ENCODE data around the gene PLA2G5.

Gene PLA2G5

DNA sequence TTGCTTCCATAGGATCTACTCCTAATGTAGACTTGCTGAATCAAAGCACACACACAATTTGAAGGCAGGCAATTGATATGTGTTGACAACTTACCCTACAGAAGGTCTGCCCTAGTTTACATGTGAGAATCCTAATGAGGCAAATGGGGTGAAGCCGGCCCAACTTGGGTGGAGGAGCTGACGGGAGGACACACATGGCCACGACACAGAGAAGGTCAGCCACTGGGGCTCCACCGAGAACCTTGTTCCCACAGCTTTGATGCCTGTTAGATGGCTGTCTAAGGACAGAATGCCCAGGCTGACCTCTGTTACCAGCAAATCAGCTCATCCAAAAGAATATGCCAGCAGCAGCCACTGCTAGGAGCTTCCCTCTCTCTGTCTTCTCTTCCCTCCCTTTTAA lies 50.8 kb downstream of the PLA2G5 start:
- no peak for DNase-seq
- no peaks in the 10 kb centered on the region for H3K27me3 ChIP-seq (ENCODE audit: insufficient read depth, low read length)
- H2AK5ac ChIP-seq (ENCODE audit: low read length): no peak overlapping the region
- no peak overlapping the region for H3K27ac ChIP-seq (ENCODE audit: low read depth, low read length)
- H3K18ac ChIP-seq (ENCODE audit: low read length): no peak overlapping the region
- no peak overlapping the region for H3K23ac ChIP-seq (ENCODE audit: low read length)
- H2BK5ac ChIP-seq (ENCODE audit: low read depth, low read length, poor library complexity): no peak overlapping the region
- no peak overlapping the region for H2AFZ ChIP-seq (ENCODE audit: insufficient read depth, low read length, poor library complexity)
- no CpG with 5 or more reads among the region's 4 CpGs for WGBS (ENCODE audit: extremely low coverage, insufficient coverage, insufficient read length)
- H4K91ac ChIP-seq (ENCODE audit: low read depth, low read length): no peak overlapping the region
- no peaks in the 10 kb centered on the region for H3K4me1 ChIP-seq (ENCODE audit: control insufficient read depth in 1 of 2, insufficient read depth in 2 of 2, low read length in 2 of 2)
- H3K14ac ChIP-seq (ENCODE audit: low read length): no peak overlapping the region
- H3K9me3 ChIP-seq (ENCODE audit: insufficient read depth, low read depth, low read length): no peaks in the 10 kb centered on the region
- H4K12ac ChIP-seq (ENCODE audit: low read depth, low read length): no peak overlapping the region
- no peaks in the 10 kb centered on the region for H3K79me1 ChIP-seq (ENCODE audit: low read length)
- H3K4ac ChIP-seq (ENCODE audit: low read depth, low read length): no peak overlapping the region
- no peak overlapping the region for H4K8ac ChIP-seq (ENCODE audit: low read depth, low read length)
- no peaks in the 10 kb centered on the region for H3K36me3 ChIP-seq (ENCODE audit: control insufficient read depth in 1 of 2, insufficient read depth in 2 of 2, low read length in 2 of 2)
- no peak overlapping the region for H3K4me3 ChIP-seq (ENCODE audit: low read depth, low read length)
- no peak overlapping the region for H2BK120ac ChIP-seq (ENCODE audit: insufficient read depth, low read length, poor library complexity)
- no peak overlapping the region for H2BK12ac ChIP-seq (ENCODE audit: low read length)
- no peak overlapping the region for H3K4me2 ChIP-seq (ENCODE audit: low read length)
- H3K9ac ChIP-seq (ENCODE audit: low read length): no peak overlapping the region
- H3K79me2 ChIP-seq (ENCODE audit: control insufficient read depth, insufficient read depth, low read length, poor library complexity): no peaks in the 10 kb centered on the region

DNA sequence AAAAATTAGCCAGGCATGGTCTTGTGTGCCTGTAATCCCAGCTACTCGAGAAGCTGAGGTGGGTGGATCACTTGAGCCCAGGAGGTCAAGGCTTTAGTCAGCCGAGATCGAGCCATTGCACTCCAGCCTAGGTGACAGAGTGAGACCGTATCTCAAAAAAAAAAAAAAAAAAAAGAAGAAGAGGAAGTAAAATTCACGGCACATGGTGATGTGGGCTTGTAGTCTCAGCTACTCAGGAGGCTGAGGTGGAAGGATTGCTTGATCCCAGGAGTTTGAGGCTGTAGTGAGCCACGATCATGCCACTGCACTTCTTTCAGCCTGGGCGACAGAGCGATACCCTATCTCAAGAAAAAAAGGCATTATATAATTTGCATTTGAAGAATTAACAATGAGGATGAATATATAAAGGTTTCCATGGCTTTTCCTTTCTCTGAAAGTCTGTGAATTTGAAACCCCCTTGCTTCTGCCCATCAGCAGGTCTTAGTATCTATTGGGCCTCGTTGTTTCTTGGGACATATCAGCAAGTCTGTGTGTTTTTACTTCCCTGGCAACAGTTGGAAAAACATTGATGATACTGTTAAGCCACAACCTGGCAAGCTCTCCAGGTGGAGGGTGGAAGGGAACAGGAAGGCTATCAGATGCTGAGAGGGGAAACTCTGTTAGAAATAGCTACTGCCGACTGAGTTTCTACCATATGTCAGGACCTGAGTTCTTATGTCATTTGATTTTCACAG lies 53.9 kb downstream of the PLA2G5 start:
- H4K91ac ChIP-seq (ENCODE audit: low read depth, low read length): no peak overlapping the region
- no peak overlapping the region for H3K4me3 ChIP-seq (ENCODE audit: low read depth, low read length)
- no peak overlapping the region for H3K18ac ChIP-seq (ENCODE audit: low read length)
- H3K9ac ChIP-seq (ENCODE audit: low read length): no peak overlapping the region
- H3K4me2 ChIP-seq (ENCODE audit: low read length): no peak overlapping the region
- H3K4me1 ChIP-seq (ENCODE audit: control insufficient read depth in 1 of 2, insufficient read depth in 2 of 2, low read length in 2 of 2): no peaks in the 10 kb centered on the region
- H2BK12ac ChIP-seq (ENCODE audit: low read length): no peak overlapping the region
- no peak overlapping the region for H3K23ac ChIP-seq (ENCODE audit: low read length)
- no peak overlapping the region for H3K27ac ChIP-seq (ENCODE audit: low read depth, low read length)
- no peak overlapping the region for H2BK120ac ChIP-seq (ENCODE audit: insufficient read depth, low read length, poor library complexity)
- H2AFZ ChIP-seq (ENCODE audit: insufficient read depth, low read length, poor library complexity): no peak overlapping the region
- no peaks in the 10 kb centered on the region for H3K36me3 ChIP-seq (ENCODE audit: control insufficient read depth in 1 of 2, insufficient read depth in 2 of 2, low read length in 2 of 2)
- H4K8ac ChIP-seq (ENCODE audit: low read depth, low read length): no peak overlapping the region
- no peak overlapping the region for H3K4ac ChIP-seq (ENCODE audit: low read depth, low read length)
- H4K12ac ChIP-seq (ENCODE audit: low read depth, low read length): no peak overlapping the region
- no peaks in the 10 kb centered on the region for H3K79me2 ChIP-seq (ENCODE audit: control insufficient read depth, insufficient read depth, low read length, poor library complexity)
- DNase-seq: peak in 1 of 2 donors; percentile 38
- no peaks in the 10 kb centered on the region for H3K79me1 ChIP-seq (ENCODE audit: low read length)
- H2BK5ac ChIP-seq (ENCODE audit: low read depth, low read length, poor library complexity): no peak overlapping the region
- H2AK5ac ChIP-seq (ENCODE audit: low read length): no peak overlapping the region
- no peak overlapping the region for H3K14ac ChIP-seq (ENCODE audit: low read length)
- no CpG with 5 or more reads among the region's 10 CpGs for WGBS (ENCODE audit: extremely low coverage, insufficient coverage, insufficient read length)
- no peaks in the 10 kb centered on the region for H3K9me3 ChIP-seq (ENCODE audit: insufficient read depth, low read depth, low read length)
- H3K27me3 ChIP-seq (ENCODE audit: insufficient read depth, low read length): no peaks in the 10 kb centered on the region

DNA sequence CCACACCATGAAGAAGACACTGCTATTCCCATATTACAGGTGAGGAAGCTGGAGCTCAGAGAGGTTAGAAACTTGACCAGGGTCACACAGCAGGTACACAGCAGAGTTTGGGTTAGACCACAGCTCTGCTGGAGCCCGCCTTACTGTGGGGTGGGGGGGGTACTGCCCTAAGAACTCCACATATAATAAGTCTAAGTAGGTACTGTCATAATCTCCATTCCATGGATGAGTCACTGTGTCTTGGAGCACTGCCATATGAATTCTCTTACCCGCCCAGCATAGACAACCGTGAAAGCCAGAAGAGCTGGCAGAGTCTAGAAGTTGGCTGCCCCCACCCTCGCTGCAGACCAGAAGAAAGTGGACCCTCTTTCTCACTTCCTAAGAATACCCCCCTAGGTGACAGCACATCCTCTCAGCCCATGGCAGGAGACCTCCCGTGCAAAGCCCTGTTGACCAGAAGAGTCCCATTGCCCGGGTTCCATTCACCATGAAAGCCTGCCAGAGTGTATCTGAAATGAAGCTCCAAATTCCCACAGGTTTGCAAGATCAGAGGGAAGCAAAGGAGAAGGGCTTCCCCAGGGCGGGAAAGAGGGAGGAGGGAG lies 54.6 kb downstream of the PLA2G5 start:
- H3K79me2 ChIP-seq (ENCODE audit: control insufficient read depth, insufficient read depth, low read length, poor library complexity): no peaks in the 10 kb centered on the region
- no peak overlapping the region for H3K14ac ChIP-seq (ENCODE audit: low read length)
- H2BK12ac ChIP-seq (ENCODE audit: low read length): no peak overlapping the region
- no peak overlapping the region for H2AFZ ChIP-seq (ENCODE audit: insufficient read depth, low read length, poor library complexity)
- no peaks in the 10 kb centered on the region for H3K36me3 ChIP-seq (ENCODE audit: control insufficient read depth in 1 of 2, insufficient read depth in 2 of 2, low read length in 2 of 2)
- no peaks in the 10 kb centered on the region for H3K79me1 ChIP-seq (ENCODE audit: low read length)
- H3K9ac ChIP-seq (ENCODE audit: low read length): no peak overlapping the region
- H2BK5ac ChIP-seq (ENCODE audit: low read depth, low read length, poor library complexity): no peak overlapping the region
- H2AK5ac ChIP-seq (ENCODE audit: low read length): no peak overlapping the region
- H3K4ac ChIP-seq (ENCODE audit: low read depth, low read length): no peak overlapping the region
- no peak overlapping the region for H4K91ac ChIP-seq (ENCODE audit: low read depth, low read length)
- WGBS (ENCODE audit: extremely low coverage, insufficient coverage, insufficient read length): no CpG with 5 or more reads among the region's 7 CpGs
- H3K27ac ChIP-seq (ENCODE audit: low read depth, low read length): no peak overlapping the region
- DNase-seq: peak in 1 of 2 donors; percentile 62
- H3K23ac ChIP-seq (ENCODE audit: low read length): no peak overlapping the region
- H3K4me1 ChIP-seq (ENCODE audit: control insufficient read depth in 1 of 2, insufficient read depth in 2 of 2, low read length in 2 of 2): no peaks in the 10 kb centered on the region
- no peaks in the 10 kb centered on the region for H3K9me3 ChIP-seq (ENCODE audit: insufficient read depth, low read depth, low read length)
- H4K12ac ChIP-seq (ENCODE audit: low read depth, low read length): no peak overlapping the region
- H3K18ac ChIP-seq (ENCODE audit: low read length): no peak overlapping the region
- no peak overlapping the region for H2BK120ac ChIP-seq (ENCODE audit: insufficient read depth, low read length, poor library complexity)
- no peak overlapping the region for H3K4me3 ChIP-seq (ENCODE audit: low read depth, low read length)
- no peaks in the 10 kb centered on the region for H3K27me3 ChIP-seq (ENCODE audit: insufficient read depth, low read length)
- no peak overlapping the region for H3K4me2 ChIP-seq (ENCODE audit: low read length)
- no peak overlapping the region for H4K8ac ChIP-seq (ENCODE audit: low read depth, low read length)

DNA sequence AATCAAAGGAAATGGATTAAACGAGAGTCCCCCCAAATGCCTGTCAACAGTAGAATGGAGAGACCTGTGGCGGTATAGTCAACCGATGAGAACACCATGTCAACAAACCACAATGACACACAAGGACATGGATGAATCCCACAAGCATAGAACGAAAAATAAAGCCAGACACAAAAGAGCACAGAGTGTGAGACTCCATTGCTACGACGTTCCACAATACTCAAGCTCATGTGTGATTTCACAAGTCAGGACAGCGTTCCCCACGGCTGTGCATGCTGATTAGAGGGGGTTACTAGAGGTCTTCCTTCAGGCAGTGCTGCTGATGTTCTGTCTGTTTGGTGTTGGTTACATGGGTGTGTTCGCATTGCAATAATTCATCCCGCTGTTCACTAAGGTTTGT lies 55.1 kb downstream of the PLA2G5 start:
- no peak overlapping the region for H4K91ac ChIP-seq (ENCODE audit: low read depth, low read length)
- no peak overlapping the region for H3K14ac ChIP-seq (ENCODE audit: low read length)
- H3K9ac ChIP-seq (ENCODE audit: low read length): no peak overlapping the region
- H2BK12ac ChIP-seq (ENCODE audit: low read length): no peak overlapping the region
- no peak overlapping the region for H3K18ac ChIP-seq (ENCODE audit: low read length)
- H3K4me3 ChIP-seq (ENCODE audit: low read depth, low read length): no peak overlapping the region
- H3K4me1 ChIP-seq (ENCODE audit: control insufficient read depth in 1 of 2, insufficient read depth in 2 of 2, low read length in 2 of 2): no peaks in the 10 kb centered on the region
- H3K9me3 ChIP-seq (ENCODE audit: insufficient read depth, low read depth, low read length): no peaks in the 10 kb centered on the region
- no peaks in the 10 kb centered on the region for H3K79me1 ChIP-seq (ENCODE audit: low read length)
- no peak overlapping the region for H2AK5ac ChIP-seq (ENCODE audit: low read length)
- no peak overlapping the region for H3K4me2 ChIP-seq (ENCODE audit: low read length)
- H2AFZ ChIP-seq (ENCODE audit: insufficient read depth, low read length, poor library complexity): no peak overlapping the region
- H3K23ac ChIP-seq (ENCODE audit: low read length): no peak overlapping the region
- no peaks in the 10 kb centered on the region for H3K36me3 ChIP-seq (ENCODE audit: control insufficient read depth in 1 of 2, insufficient read depth in 2 of 2, low read length in 2 of 2)
- DNase-seq: no peak
- no peak overlapping the region for H2BK5ac ChIP-seq (ENCODE audit: low read depth, low read length, poor library complexity)
- WGBS (ENCODE audit: extremely low coverage, insufficient coverage, insufficient read length): no CpG with 5 or more reads among the region's 10 CpGs
- no peaks in the 10 kb centered on the region for H3K27me3 ChIP-seq (ENCODE audit: insufficient read depth, low read length)
- H3K27ac ChIP-seq (ENCODE audit: low read depth, low read length): no peak overlapping the region
- no peak overlapping the region for H2BK120ac ChIP-seq (ENCODE audit: insufficient read depth, low read length, poor library complexity)
- H4K8ac ChIP-seq (ENCODE audit: low read depth, low read length): no peak overlapping the region
- H3K79me2 ChIP-seq (ENCODE audit: control insufficient read depth, insufficient read depth, low read length, poor library complexity): no peaks in the 10 kb centered on the region
- H3K4ac ChIP-seq (ENCODE audit: low read depth, low read length): no peak overlapping the region
- no peak overlapping the region for H4K12ac ChIP-seq (ENCODE audit: low read depth, low read length)

Data from trophoblast cell (in vitro differentiated cells and primary cell).